Right lobe of liver (tissue), 4 donors: ENCODE results near the gene LRBA.

Source experiments
- POLR2A ChIP-seq: fragments of 450-650 bp; IDR thresholded peaks from one replicate; pipeline ENCODE4 v1.6.1; 2017; ENCODE audit warnings: antibody characterized with exemption, mild to moderate bottlenecking
- TF ChIP-seq, protein P1 (sequence below), 4 donors: fragments of 200-600 bp in 3 of 4; fragments of 450-650 bp in 1 of 4; IDR thresholded peaks; one replicate each; pipeline versions ENCODE4 v1.5.1 to v1.8.0; 2016 to 2022; ENCODE audit warnings: antibody characterized with exemption in 4 of 4, mild to moderate bottlenecking in 2 of 4
- donor health status: DM: no; HTN: no; CAD: no.
- donor health status: DM: no; HTN: no; CAD: no.
- donor health status: DM: no; HTN: yes; CAD: no.

DNA sequence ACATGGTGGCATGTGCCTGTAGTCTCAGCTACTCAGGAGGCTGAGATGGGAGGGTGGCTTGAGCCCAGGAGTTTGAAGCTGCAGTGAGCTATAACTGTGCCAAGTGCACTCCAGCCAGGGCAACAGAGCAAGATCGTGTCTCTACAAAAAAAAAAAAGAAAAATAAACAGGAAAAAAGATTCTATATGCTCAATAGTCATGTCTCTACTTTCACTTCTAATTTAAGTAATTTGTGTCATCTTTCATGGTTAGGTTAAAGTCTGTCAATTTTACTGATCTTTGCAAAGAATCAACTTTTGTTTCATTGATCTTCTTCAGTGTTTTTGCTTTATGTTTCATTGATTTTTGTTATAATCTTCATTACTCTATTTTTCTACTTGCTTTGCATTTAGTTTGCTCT is 539.3 kb downstream of the LRBA start:
- TF ChIP-seq, protein P1, sequence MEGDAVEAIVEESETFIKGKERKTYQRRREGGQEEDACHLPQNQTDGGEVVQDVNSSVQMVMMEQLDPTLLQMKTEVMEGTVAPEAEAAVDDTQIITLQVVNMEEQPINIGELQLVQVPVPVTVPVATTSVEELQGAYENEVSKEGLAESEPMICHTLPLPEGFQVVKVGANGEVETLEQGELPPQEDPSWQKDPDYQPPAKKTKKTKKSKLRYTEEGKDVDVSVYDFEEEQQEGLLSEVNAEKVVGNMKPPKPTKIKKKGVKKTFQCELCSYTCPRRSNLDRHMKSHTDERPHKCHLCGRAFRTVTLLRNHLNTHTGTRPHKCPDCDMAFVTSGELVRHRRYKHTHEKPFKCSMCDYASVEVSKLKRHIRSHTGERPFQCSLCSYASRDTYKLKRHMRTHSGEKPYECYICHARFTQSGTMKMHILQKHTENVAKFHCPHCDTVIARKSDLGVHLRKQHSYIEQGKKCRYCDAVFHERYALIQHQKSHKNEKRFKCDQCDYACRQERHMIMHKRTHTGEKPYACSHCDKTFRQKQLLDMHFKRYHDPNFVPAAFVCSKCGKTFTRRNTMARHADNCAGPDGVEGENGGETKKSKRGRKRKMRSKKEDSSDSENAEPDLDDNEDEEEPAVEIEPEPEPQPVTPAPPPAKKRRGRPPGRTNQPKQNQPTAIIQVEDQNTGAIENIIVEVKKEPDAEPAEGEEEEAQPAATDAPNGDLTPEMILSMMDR (IDR thresholded peaks at IDR 0.05), result no peak
- TF ChIP-seq POLR2A, result no peak
